PC-3 (cell line): ENCODE measurements around the gene SLC6A4.

Experiments used
- EZH2 ChIP-seq: fragments of 300-600 bp; sonication (generic); IDR thresholded peaks from one replicate; pipeline ENCODE4 v1.6.1; 2017; ENCODE audit warnings: antibody characterized with exemption, mild to moderate bottlenecking, low read length; ENCODE audit not compliant: unreplicated experiment
- EZH2phosphoT487 ChIP-seq: fragments of 300-600 bp; sonication (generic); IDR thresholded peaks from 2 replicates; pipeline ENCODE4 v1.6.1; 2018; ENCODE audit warnings: mild to moderate bottlenecking, antibody characterized with exemption, low read length, borderline replicate concordance
- TF ChIP-seq, protein P1 (sequence below): fragments of 300-600 bp; sonication (generic); conservative IDR thresholded peaks from 2 replicates; pipeline ENCODE4 v1.5.1; 2017; ENCODE audit warnings: antibody characterized with exemption, low read depth, mild to moderate bottlenecking, low read length

DNA sequence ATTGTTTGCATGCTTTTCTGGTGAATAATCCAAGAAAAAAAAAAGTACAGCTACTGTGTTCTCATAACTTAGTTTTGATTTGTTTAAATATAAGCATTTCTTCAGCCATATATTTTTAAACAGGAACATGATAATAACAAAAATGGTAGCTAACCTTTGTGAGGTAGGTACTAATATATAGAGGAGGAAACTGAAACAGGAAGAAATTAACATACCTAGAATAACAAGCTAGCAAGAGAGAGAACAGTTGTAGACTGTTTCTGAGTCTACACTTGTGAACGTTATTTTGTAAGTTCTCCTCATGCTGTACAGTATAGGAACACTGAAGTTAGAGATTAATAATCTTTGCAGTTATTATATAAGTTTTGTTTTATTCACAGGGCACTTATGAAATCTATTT lies 69.5 kb downstream of the SLC6A4 start:
- TF ChIP-seq, protein P1, sequence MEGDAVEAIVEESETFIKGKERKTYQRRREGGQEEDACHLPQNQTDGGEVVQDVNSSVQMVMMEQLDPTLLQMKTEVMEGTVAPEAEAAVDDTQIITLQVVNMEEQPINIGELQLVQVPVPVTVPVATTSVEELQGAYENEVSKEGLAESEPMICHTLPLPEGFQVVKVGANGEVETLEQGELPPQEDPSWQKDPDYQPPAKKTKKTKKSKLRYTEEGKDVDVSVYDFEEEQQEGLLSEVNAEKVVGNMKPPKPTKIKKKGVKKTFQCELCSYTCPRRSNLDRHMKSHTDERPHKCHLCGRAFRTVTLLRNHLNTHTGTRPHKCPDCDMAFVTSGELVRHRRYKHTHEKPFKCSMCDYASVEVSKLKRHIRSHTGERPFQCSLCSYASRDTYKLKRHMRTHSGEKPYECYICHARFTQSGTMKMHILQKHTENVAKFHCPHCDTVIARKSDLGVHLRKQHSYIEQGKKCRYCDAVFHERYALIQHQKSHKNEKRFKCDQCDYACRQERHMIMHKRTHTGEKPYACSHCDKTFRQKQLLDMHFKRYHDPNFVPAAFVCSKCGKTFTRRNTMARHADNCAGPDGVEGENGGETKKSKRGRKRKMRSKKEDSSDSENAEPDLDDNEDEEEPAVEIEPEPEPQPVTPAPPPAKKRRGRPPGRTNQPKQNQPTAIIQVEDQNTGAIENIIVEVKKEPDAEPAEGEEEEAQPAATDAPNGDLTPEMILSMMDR, result no peak
- TF ChIP-seq EZH2 (no peak), EZH2phosphoT487 (no peak)
